GM18909 (cell line): ENCODE data around the gene PACSIN2.
"Not testable (repeated sequence)": the region's sequence is repeated elsewhere in the genome, so short reads cannot be mapped to it uniquely, and the experiment has no call there.

Experiments used
- ATAC-seq: cut with Tn5 transposase; IDR thresholded peaks from one replicate; pipeline ENCODE4 v1.9.1; 2021; ENCODE audit warnings: mild to moderate bottlenecking; ENCODE audit not compliant: unreplicated experiment, poor library complexity

The PACSIN2 gene

DNA sequence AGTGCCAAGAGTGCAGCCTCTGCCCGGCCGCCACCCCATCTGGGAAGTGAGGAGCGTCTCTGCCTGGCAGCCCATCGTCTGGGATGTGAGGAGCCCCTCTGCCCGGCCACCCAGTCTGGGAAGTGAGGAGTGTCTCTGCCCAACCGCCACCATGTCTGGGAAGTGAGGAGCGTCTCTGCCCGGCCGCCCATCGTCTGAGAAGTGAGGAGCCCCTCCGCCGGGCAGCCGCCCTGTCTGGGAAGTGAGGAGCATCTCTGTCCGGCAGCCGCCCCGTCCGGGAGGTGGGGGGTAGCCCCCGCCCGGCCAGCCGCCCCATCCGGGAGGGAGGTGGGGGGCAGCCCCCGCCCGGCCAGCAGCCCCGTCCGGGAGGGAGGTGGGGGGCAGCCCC is 43.5 kb downstream of the PACSIN2 start:
- not testable (repeated sequence) for ATAC-seq

GRCh38 chr22:42970029-42970428 is 44.9 kb downstream of the PACSIN2 start:
- no peak for ATAC-seq

- no peak for ATAC-seq
These were observed 45.5 kb downstream of the PACSIN2 start for GRCh38 chr22:42969348-42969975.

DNA sequence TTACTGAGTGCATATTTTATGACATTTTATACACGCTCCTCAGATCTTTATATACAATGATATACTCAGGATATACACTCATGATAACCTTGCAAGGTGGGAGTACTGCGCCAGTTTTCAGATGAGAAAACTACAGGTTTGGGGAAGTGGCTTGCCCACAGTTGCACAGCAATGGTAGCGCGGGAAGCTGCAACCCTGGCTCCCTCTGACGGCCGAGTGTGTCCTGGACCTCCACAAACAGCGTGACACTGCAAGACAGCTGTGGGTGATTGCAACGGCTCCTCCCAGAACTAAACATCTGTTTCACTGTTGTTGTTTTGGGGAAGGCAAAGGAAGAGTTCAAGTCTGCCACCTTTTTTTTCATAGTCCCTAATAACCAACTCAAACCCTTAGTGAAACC is 47.0 kb downstream of the PACSIN2 start:
- ATAC-seq = no peak

GRCh38 chr22:42967005-42967404 is 47.9 kb downstream of the PACSIN2 start:
- ATAC-seq = no peak

GRCh38 chr22:42966497-42966896 is 48.5 kb downstream of the PACSIN2 start:
- ATAC-seq = no peak

- no peak for ATAC-seq
These were observed 49.8 kb downstream of the PACSIN2 start for GRCh38 chr22:42964994-42965699.

GRCh38 chr22:42963231-42963595 is 51.7 kb downstream of the PACSIN2 start:
- ATAC-seq = no peak

DNA sequence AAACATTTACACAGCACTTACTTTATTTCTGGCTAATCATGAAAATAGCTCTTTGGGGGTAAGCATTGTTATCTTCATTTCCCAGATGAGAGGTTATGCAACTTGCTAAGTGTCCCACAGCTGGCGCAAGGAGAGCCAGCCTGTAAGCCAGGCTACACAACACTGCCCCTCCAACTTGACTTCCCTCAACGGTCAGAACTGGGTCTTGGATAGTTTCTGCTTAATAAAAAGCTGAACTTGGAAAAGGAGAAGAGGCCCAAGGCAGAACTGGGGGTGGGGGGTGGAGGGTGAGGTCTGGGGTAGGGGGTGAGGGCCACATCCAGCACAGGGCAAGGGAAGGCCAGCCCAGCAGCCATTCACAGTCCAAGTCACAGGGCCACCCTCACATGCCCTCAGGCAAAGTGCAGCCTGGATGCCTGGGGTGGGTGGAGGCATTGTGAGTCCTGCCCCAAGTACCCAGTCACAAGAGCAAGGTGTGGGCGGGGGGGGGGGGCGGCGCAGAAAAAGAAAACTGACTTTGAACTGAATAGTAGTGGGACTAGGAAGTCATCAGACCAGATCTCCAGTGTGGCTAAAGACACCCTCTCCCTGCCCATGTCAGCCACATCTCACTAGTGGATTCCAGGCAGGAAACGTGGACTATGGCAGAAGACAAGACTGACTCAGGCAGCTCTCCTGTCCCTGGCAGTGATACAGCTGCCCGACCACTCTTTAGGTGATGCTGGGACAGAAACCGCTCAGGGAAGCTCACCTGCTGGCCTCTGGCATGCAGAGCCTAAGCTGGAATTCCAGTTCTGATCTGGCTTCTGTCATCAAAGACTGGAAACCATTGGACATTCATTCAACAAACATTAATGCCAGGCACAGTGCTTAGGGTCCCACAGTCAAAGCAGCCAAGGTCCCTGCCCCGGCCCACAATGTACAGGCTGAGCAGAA is 52.4 kb downstream of the PACSIN2 start:
- no peak for ATAC-seq

GRCh38 chr22:42961810-42962209 is 53.1 kb downstream of the PACSIN2 start:
- no peak for ATAC-seq

- not testable (repeated sequence) for ATAC-seq
These were observed 53.6 kb downstream of the PACSIN2 start for GRCh38 chr22:42961400-42961690.

- no peak for ATAC-seq
These were observed 54.2 kb downstream of the PACSIN2 start for GRCh38 chr22:42960531-42961399.

GRCh38 chr22:42959576-42960509 is 55.1 kb downstream of the PACSIN2 start:
- ATAC-seq = no peak

GRCh38 chr22:42958937-42959336 is 56.0 kb downstream of the PACSIN2 start:
- no peak for ATAC-seq

DNA sequence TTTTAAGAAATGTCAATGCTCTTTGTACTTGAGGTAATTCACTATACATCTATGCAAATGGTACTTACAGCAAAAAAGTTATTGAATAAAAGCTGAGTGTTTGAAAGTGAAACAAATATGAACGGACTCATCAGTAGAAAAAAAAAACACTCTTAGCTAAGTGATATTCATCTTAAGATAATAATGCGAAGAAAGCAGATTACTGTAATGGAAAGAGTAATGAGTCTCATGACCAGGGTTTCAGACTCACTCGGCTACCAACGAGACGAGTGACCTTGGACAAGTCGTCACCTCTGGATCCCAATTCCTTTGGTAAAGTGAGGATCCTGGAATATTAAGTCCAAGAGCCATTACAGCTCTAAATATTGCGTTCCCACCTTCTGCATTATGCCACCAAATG is 57.0 kb downstream of the PACSIN2 start:
- no peak for ATAC-seq

DNA sequence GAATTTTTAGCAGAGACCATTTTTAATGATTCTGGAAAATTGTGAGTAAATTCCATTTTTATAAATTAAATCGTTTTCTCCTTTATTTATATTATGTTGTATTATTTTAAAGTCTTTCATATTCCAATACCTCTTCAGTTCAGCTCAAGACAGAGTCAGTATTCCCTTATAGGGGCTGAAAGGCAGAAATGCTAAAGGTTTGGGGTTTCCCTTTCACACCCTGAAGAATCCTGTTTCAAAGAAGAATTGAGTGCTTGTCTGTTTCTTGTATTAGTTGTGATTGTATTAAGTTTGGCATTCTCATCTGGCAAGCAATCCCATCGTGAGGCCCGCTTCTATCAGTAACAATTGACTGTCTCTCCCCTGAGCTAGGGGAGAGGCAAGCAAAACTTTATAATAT is 57.4 kb downstream of the PACSIN2 start:
- ATAC-seq = no peak

DNA sequence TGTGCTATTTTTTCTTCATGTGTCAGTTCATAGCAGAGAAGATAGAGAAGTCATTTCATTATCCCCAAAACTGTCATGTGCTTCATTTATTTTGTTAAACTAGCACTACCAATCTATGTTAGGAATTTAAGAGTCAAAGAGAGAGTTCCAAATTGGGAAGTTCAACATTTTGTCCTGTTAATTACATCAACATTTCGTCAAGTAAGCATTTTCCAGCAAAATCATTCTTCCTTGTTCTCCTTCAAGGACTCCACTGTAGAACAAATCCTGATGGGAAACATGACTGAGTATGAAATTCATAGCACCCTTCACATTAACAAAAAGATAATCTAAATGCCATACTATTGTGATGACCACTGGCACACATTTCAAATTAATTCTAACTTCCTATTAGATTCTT is 59.1 kb downstream of the PACSIN2 start:
- no peak for ATAC-seq

- no peak for ATAC-seq
These were observed 59.8 kb downstream of the PACSIN2 start for GRCh38 chr22:42955087-42955635.

- ATAC-seq = not testable (repeated sequence)
These were observed 61.2 kb downstream of the PACSIN2 start for GRCh38 chr22:42953751-42954150.
